GM12875 (cell line): Measurements from ENCODE around the gene ZNF207.
A peak's percentile ranks its signal among the peaks of the same experiment; 100 is the strongest.
"Not testable (repeated sequence)": the region's sequence is repeated elsewhere in the genome, so short reads cannot be mapped to it uniquely, and the experiment has no call there.

Experiments used
- H3K4me3 ChIP-seq: one replicate; pipeline ENCODE4 v1.5.1; 2011; ENCODE audit warnings: low read depth, low read length, control low read depth
- TF ChIP-seq, protein P1 (sequence below): IDR thresholded peaks from 2 replicates; pipeline ENCODE4 v1.5.1; 2011; ENCODE audit warnings: low read depth, mild to moderate bottlenecking, control low read depth, inconsistent platforms, low read length, moderate library complexity, borderline replicate concordance; ENCODE audit not compliant: insufficient read depth

ZNF207 gene

GRCh38 chr17:32348483-32348800 lies 1.5 kb upstream of the ZNF207 start:
- no peak overlapping the region for H3K4me3 ChIP-seq

GRCh38 chr17:32349503-32349853 lies 479 bp upstream of the ZNF207 start:
- TF ChIP-seq, protein P1, sequence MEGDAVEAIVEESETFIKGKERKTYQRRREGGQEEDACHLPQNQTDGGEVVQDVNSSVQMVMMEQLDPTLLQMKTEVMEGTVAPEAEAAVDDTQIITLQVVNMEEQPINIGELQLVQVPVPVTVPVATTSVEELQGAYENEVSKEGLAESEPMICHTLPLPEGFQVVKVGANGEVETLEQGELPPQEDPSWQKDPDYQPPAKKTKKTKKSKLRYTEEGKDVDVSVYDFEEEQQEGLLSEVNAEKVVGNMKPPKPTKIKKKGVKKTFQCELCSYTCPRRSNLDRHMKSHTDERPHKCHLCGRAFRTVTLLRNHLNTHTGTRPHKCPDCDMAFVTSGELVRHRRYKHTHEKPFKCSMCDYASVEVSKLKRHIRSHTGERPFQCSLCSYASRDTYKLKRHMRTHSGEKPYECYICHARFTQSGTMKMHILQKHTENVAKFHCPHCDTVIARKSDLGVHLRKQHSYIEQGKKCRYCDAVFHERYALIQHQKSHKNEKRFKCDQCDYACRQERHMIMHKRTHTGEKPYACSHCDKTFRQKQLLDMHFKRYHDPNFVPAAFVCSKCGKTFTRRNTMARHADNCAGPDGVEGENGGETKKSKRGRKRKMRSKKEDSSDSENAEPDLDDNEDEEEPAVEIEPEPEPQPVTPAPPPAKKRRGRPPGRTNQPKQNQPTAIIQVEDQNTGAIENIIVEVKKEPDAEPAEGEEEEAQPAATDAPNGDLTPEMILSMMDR = no peak
- H3K4me3 ChIP-seq = peak overlapping the region; percentile 73

More at GRCh38 chr17:32348483-32348800, 1.5 kb upstream of the ZNF207 start:
- TF ChIP-seq, protein P1 = no peak

DNA sequence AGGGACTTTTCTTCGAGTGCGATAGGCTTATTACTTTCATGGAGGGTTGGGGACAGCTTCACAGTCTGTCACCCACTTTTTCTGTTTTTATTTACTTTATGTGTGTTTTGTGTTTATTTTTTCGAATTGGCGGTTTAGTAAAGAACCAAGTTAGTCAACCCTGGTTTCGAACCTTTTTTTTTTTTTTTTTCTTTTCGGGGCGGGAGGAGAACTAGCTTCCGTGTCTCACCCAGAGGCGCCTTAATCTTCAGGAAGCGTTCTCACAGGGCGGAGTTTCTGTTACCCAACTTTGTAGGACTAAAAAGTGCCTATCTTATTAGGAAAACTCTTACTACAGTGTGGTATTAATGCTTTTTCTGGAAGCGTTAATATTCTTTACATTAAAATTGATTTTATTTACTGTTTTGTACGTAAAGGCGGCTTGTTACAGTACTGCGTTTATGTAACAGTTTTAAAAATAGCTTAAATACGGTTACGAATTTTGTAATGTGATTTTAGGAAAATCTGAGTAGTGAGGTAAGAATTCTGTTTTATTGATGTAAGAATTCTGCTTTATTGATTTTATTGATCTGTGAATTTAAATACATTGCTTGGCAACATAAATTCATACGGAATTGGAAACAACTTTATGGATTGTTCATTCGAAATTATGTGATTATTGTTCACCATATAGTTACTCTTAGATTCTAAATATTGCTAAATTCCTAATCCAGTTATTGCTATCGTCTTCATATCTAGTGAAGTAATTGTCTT lies 885 bp downstream of the ZNF207 start:
- peak overlapping the region; percentile 73 for H3K4me3 ChIP-seq
- TF ChIP-seq, protein P1 = no peak

- not testable (repeated sequence) for H3K4me3 ChIP-seq
Observed at GRCh38 chr17:32352734-32353133, 2.8 kb downstream of the ZNF207 start.

GRCh38 chr17:32355649-32356377 lies 5.9 kb downstream of the ZNF207 start:
- no peak overlapping the region for H3K4me3 ChIP-seq
- TF ChIP-seq, protein P1 = no peak

DNA sequence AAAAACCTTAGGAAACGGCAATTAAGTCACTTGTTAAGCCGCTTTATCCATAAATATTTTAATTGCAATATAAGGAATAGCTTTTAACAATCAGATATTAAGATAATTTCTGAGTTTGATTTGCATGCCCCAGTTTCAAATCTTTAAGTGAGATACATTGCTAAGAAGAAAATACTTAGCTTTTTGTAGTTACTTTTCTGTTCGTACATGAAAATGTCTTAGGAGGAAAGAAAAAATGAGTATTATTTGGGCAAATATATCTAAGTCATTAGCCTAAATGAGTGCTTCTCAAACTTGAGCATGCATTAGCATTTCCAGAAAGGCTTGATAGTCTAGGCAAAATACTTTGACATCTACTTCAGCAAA lies 6.4 kb downstream of the ZNF207 start:
- H3K4me3 ChIP-seq = no peak overlapping the region
- TF ChIP-seq, protein P1 = no peak

- H3K4me3 ChIP-seq = no peak overlapping the region
- TF ChIP-seq, protein P1 = no peak
Observed at GRCh38 chr17:32356750-32357149, 6.8 kb downstream of the ZNF207 start.
